ENCODE data around the gene MBTD1.
"Not testable (repeated sequence)": the region's sequence is repeated elsewhere in the genome, so short reads cannot be mapped to it uniquely, and the experiment has no call there.

Gene MBTD1

GRCh38 chr17:51259564-51260236, at the start of gene MBTD1:
MBTD1 (minus strand) TSS chr17:51260049; CDS start chr17:51225161, 34,888 bp downstream.
- Histone ChIP-seq H3K4me3 (ENCODE audit: low read length) (peak within 1 kb of the TSS; percentile 75), H3K27me3 (ENCODE audit: control insufficient read depth, insufficient read depth, low read length) (no peaks in the 10 kb centered on the region), H3K4me1 (ENCODE audit: control insufficient read depth, insufficient read depth, low read length) (peaks cover 37% of the 10 kb centered on the region), H3K9me3 (ENCODE audit: control insufficient read depth, low read length) (no peaks in the 10 kb centered on the region), H3K36me3 (ENCODE audit: control insufficient read depth, insufficient read depth, low read length) (no peaks in the 10 kb centered on the region), H3K9ac (ENCODE audit: low read length) (peak within 1 kb of the TSS; percentile 95)

GRCh38 chr17:51305182-51305581, 45.3 kb upstream of the MBTD1 start:
- Histone ChIP-seq H3K4me1 (ENCODE audit: control insufficient read depth, insufficient read depth, low read length) (no peaks in the 10 kb centered on the region), H3K36me3 (ENCODE audit: control insufficient read depth, insufficient read depth, low read length) (no peaks in the 10 kb centered on the region), H3K27me3 (ENCODE audit: control insufficient read depth, insufficient read depth, low read length) (no peaks in the 10 kb centered on the region), H3K9ac (ENCODE audit: low read length) (no peak overlapping the region), H3K4me3 (ENCODE audit: low read length) (no peak overlapping the region), H3K9me3 (ENCODE audit: control insufficient read depth, low read length) (no peaks in the 10 kb centered on the region)

GRCh38 chr17:51299859-51300258, 40.0 kb upstream of the MBTD1 start:
- Histone ChIP-seq H3K4me3 (ENCODE audit: low read length) (no peak overlapping the region), H3K27me3 (ENCODE audit: control insufficient read depth, insufficient read depth, low read length) (no peaks in the 10 kb centered on the region), H3K9me3 (ENCODE audit: control insufficient read depth, low read length) (no peaks in the 10 kb centered on the region), H3K4me1 (ENCODE audit: control insufficient read depth, insufficient read depth, low read length) (peaks cover 8% of the 10 kb centered on the region), H3K36me3 (ENCODE audit: control insufficient read depth, insufficient read depth, low read length) (no peaks in the 10 kb centered on the region), H3K9ac (ENCODE audit: low read length) (no peak overlapping the region)

GRCh38 chr17:51298508-51299371, 38.9 kb upstream of the MBTD1 start:
- H3K9ac ChIP-seq (ENCODE audit: low read length): peak overlapping the region; percentile 10
- H3K36me3 ChIP-seq (ENCODE audit: control insufficient read depth, insufficient read depth, low read length): no peaks in the 10 kb centered on the region
- H3K4me3 ChIP-seq (ENCODE audit: low read length): no peak overlapping the region
- H3K4me1 ChIP-seq (ENCODE audit: control insufficient read depth, insufficient read depth, low read length): peaks cover 8% of the 10 kb centered on the region
- no peaks in the 10 kb centered on the region for H3K9me3 ChIP-seq (ENCODE audit: control insufficient read depth, low read length)
- no peaks in the 10 kb centered on the region for H3K27me3 ChIP-seq (ENCODE audit: control insufficient read depth, insufficient read depth, low read length)

- not testable (repeated sequence) for H3K27me3 ChIP-seq (ENCODE audit: control insufficient read depth, insufficient read depth, low read length); H3K4me3 ChIP-seq (ENCODE audit: low read length); H3K9ac ChIP-seq (ENCODE audit: low read length); H3K4me1 ChIP-seq (ENCODE audit: control insufficient read depth, insufficient read depth, low read length); H3K9me3 ChIP-seq (ENCODE audit: control insufficient read depth, low read length); H3K36me3 ChIP-seq (ENCODE audit: control insufficient read depth, insufficient read depth, low read length)
These were observed 34.5 kb upstream of the MBTD1 start for GRCh38 chr17:51294338-51294737.

- no peaks in the 10 kb centered on the region for H3K36me3 ChIP-seq (ENCODE audit: control insufficient read depth, insufficient read depth, low read length)
- no peak overlapping the region for H3K4me3 ChIP-seq (ENCODE audit: low read length)
- no peaks in the 10 kb centered on the region for H3K4me1 ChIP-seq (ENCODE audit: control insufficient read depth, insufficient read depth, low read length)
- no peak overlapping the region for H3K9ac ChIP-seq (ENCODE audit: low read length)
- H3K9me3 ChIP-seq (ENCODE audit: control insufficient read depth, low read length): no peaks in the 10 kb centered on the region
- no peaks in the 10 kb centered on the region for H3K27me3 ChIP-seq (ENCODE audit: control insufficient read depth, insufficient read depth, low read length)
These were observed 29.9 kb upstream of the MBTD1 start for GRCh38 chr17:51289696-51290111.

GRCh38 chr17:51287412-51287811, 27.6 kb upstream of the MBTD1 start:
- Histone ChIP-seq H3K9ac (ENCODE audit: low read length) (no peak overlapping the region), H3K36me3 (ENCODE audit: control insufficient read depth, insufficient read depth, low read length) (no peaks in the 10 kb centered on the region), H3K4me3 (ENCODE audit: low read length) (no peak overlapping the region), H3K4me1 (ENCODE audit: control insufficient read depth, insufficient read depth, low read length) (no peaks in the 10 kb centered on the region), H3K9me3 (ENCODE audit: control insufficient read depth, low read length) (no peaks in the 10 kb centered on the region), H3K27me3 (ENCODE audit: control insufficient read depth, insufficient read depth, low read length) (no peaks in the 10 kb centered on the region)

GRCh38 chr17:51279183-51279582, 19.3 kb upstream of the MBTD1 start:
- Histone ChIP-seq H3K9ac (ENCODE audit: low read length) (no peak overlapping the region), H3K4me3 (ENCODE audit: low read length) (no peak overlapping the region), H3K9me3 (ENCODE audit: control insufficient read depth, low read length) (no peaks in the 10 kb centered on the region), H3K4me1 (ENCODE audit: control insufficient read depth, insufficient read depth, low read length) (no peaks in the 10 kb centered on the region), H3K27me3 (ENCODE audit: control insufficient read depth, insufficient read depth, low read length) (no peaks in the 10 kb centered on the region), H3K36me3 (ENCODE audit: control insufficient read depth, insufficient read depth, low read length) (peaks cover 2% of the 10 kb centered on the region)

- H3K36me3 ChIP-seq (ENCODE audit: control insufficient read depth, insufficient read depth, low read length): peaks cover 6% of the 10 kb centered on the region
These were observed 15.5 kb upstream of the MBTD1 start for GRCh38 chr17:51275381-51275780.

GRCh38 chr17:51272812-51273211, 13.0 kb upstream of the MBTD1 start:
- Histone ChIP-seq H3K4me1 (ENCODE audit: control insufficient read depth, insufficient read depth, low read length) (peaks cover 9% of the 10 kb centered on the region), H3K9ac (ENCODE audit: low read length) (no peak overlapping the region), H3K4me3 (ENCODE audit: low read length) (no peak overlapping the region), H3K9me3 (ENCODE audit: control insufficient read depth, low read length) (no peaks in the 10 kb centered on the region), H3K36me3 (ENCODE audit: control insufficient read depth, insufficient read depth, low read length) (peaks cover 6% of the 10 kb centered on the region), H3K27me3 (ENCODE audit: control insufficient read depth, insufficient read depth, low read length) (no peaks in the 10 kb centered on the region)

More at GRCh38 chr17:51275381-51275780, 15.5 kb upstream of the MBTD1 start:
- H3K27me3 ChIP-seq (ENCODE audit: control insufficient read depth, insufficient read depth, low read length): no peaks in the 10 kb centered on the region
- H3K4me3 ChIP-seq (ENCODE audit: low read length): no peak overlapping the region
- H3K9ac ChIP-seq (ENCODE audit: low read length): no peak overlapping the region
- no peaks in the 10 kb centered on the region for H3K9me3 ChIP-seq (ENCODE audit: control insufficient read depth, low read length)
- peaks cover 7% of the 10 kb centered on the region for H3K4me1 ChIP-seq (ENCODE audit: control insufficient read depth, insufficient read depth, low read length)

- H3K9ac ChIP-seq (ENCODE audit: low read length): no peak overlapping the region
- peaks cover 4% of the 10 kb centered on the region for H3K36me3 ChIP-seq (ENCODE audit: control insufficient read depth, insufficient read depth, low read length)
- H3K4me3 ChIP-seq (ENCODE audit: low read length): no peak overlapping the region
- no peaks in the 10 kb centered on the region for H3K9me3 ChIP-seq (ENCODE audit: control insufficient read depth, low read length)
- no peaks in the 10 kb centered on the region for H3K27me3 ChIP-seq (ENCODE audit: control insufficient read depth, insufficient read depth, low read length)
- peaks cover 9% of the 10 kb centered on the region for H3K4me1 ChIP-seq (ENCODE audit: control insufficient read depth, insufficient read depth, low read length)
These were observed 10.8 kb upstream of the MBTD1 start for GRCh38 chr17:51270636-51271035.

GRCh38 chr17:51269991-51270390, 10.1 kb upstream of the MBTD1 start:
- no peak overlapping the region for H3K4me3 ChIP-seq (ENCODE audit: low read length)
- H3K9me3 ChIP-seq (ENCODE audit: control insufficient read depth, low read length): no peaks in the 10 kb centered on the region
- peaks cover 4% of the 10 kb centered on the region for H3K36me3 ChIP-seq (ENCODE audit: control insufficient read depth, insufficient read depth, low read length)
- H3K4me1 ChIP-seq (ENCODE audit: control insufficient read depth, insufficient read depth, low read length): peaks cover 9% of the 10 kb centered on the region
- H3K27me3 ChIP-seq (ENCODE audit: control insufficient read depth, insufficient read depth, low read length): no peaks in the 10 kb centered on the region
- no peak overlapping the region for H3K9ac ChIP-seq (ENCODE audit: low read length)
